HG02885 (cell line): Measurements from ENCODE around the gene TP73.

Source experiments
- ATAC-seq: cut with Tn5 transposase; IDR thresholded peaks from one replicate; pipeline ENCODE4 v1.9.1; 2021; ENCODE audit warnings: mild to moderate bottlenecking; ENCODE audit not compliant: unreplicated experiment, poor library complexity

Gene TP73

DNA sequence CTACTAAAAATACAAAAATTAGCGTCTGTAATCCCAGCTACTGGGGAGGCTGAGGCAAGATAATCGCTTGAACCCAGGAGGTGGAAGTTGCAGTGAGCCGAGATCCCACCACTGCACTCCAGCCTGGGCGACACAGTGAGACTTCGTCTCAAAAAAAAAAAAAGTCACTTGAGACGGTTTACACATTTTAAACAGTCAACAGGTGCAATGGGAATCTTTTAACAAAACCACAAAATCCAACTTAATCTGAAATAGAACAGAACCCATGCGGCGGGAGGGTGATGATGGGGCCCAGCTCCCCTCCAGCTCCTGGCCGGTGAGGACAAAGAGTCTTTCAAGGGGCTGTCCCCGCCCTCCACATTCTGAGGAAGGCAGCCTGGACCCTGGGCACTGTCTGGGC, 48.3 kb downstream of the TP73 start:
- no peak for ATAC-seq

DNA sequence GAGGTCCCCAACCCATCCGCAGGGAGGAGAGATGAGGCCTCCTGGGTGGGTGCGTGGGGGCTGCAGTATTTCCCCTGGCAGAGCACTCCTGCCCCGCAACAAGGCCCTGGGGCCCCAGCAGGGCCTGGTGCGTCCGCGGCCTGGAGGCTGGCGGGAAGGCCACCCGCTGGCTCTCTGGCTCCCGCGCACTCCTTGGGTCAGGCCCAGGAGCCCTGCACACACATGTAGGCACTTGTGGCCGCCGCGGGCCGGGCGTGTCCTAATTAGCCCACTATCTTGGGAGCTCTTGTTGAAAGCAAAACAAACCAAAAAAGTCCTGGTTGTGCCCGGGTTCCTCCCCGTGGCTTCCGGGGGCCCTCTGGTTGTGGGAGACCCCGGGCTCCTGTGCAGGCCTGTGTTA, 50.2 kb downstream of the TP73 start:
- no peak for ATAC-seq

- ATAC-seq = no peak
Measured at GRCh38 chr1:3702990-3703728, 50.8 kb downstream of the TP73 start.

- no peak for ATAC-seq
Measured at GRCh38 chr1:3703786-3704371, 51.6 kb downstream of the TP73 start.

DNA sequence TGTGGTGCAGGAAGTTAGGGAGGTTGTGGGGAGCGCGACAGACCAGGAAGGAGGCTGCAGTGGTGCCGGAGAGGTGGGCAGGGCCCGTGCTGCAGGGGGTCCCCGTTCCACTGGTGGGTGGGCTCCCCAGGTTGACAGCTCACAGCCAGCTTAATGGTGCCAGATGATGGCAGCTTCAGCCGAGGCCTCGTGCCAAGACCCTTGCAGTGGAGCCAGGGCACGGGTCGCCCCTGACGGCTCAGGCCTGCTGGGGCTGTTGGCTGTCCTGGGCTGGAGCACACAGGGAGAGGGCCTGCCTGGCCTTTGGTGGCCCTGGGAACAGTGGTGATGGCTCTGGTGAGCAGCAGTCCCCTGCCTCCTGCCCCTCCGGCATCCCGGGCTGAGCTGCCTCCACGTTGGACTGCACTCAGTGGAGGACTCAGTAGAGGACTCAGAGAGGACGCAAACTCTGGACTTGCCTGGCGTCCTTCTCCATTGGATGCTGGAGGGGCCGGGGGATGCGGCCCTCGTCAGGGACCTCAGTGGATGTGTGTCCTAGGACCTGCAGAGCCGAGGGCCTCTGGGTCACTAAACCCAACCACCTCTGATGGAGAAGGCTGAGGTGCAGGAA, 53.1 kb downstream of the TP73 start:
- ATAC-seq = no peak

DNA sequence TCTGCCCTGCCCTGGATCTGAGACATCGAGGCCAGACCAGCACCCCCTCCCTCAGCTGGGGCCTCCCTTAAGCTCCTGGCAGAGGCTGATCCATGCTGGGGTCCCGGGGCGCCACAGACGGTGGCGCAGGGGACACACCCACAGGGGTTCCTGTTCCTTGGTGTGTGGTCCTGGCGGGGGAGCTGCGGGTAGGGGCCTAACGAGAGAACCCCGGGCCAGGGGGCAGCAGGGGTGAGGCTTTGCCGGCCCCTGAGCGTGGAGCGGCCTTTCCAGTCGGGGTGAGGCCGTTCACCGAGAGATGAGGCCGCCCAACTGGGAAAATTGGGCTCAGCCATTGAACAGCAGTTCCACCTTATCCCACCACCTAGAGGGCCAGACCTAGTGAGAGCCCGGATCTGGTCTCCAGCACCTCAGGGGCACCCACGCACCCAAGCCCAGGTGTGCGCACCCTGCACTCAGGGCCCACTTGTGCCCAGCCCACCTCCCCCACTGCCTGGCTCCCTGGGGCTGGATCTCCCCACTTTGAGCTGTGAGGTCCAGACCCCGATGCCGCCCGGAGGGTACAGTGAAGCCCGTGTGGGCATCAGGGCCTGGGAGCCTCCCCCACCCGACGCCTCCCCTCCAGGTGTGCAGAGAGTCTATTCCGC, 54.5 kb downstream of the TP73 start:
- no peak for ATAC-seq

DNA sequence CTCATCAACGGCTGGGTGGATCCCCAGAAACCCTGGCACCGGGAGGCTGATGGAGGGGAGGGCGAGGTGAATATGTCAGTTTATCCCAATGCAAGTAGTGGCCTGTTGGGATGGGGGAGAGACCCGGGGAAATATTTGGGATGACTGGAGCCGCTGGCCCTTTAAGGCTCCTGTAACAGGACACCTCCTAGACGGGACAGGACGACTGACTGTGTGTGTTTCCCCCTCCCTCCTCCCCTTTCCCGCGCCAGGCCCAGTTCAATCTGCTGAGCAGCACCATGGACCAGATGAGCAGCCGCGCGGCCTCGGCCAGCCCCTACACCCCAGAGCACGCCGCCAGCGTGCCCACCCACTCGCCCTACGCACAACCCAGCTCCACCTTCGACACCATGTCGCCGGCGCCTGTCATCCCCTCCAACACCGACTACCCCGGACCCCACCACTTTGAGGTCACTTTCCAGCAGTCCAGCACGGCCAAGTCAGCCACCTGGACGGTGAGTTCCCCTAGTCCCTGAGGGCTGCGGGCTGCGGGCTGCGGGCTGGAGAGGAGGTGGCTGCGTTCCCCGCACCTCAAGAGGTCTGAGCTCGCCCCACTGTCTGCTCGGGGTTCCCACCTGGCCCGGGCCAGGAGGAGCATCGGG, 55.1 kb downstream of the TP73 start:
- ATAC-seq = no peak

DNA sequence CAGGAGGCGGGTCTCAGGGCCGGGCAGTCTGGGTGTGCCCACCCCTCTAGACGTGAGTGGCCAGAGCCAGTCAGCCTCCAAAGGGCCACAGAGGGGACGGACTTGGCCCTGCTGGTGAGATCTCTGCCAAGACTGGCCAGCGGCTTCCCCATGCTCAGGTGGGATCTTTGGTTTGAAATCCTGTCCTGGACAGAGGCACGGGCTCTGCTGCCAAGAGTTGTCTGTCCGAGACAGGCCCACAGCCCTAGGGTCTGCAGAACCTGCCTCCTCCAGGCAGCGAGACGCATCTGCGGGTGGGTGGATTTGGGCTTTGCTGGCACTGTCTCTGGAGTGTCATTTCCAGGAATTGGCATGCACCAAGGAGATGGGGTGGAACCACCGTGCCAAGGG, 55.6 kb downstream of the TP73 start:
- ATAC-seq = no peak

GRCh38 chr1:3708791-3709190, 56.5 kb downstream of the TP73 start:
- no peak for ATAC-seq

DNA sequence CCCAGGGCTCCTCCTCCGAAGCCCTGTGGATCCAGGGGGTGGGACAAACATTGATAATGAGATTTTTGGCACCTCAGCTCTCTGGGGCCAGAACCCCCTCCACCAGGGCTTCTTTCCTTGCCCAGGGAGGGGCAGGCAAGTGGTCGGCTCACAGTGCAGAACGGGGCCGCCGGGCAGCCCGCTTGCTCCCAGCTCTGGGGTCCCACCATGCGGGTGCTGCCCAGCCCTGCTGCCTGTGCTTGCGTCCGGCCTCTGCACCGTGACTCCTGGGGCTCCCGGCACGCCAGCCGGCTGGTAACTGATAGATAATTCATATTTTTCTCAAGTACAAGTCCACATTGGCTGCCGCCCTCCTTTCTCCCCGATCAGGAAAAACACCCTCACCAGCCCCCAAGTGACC, 57.9 kb downstream of the TP73 start:
- no peak for ATAC-seq

DNA sequence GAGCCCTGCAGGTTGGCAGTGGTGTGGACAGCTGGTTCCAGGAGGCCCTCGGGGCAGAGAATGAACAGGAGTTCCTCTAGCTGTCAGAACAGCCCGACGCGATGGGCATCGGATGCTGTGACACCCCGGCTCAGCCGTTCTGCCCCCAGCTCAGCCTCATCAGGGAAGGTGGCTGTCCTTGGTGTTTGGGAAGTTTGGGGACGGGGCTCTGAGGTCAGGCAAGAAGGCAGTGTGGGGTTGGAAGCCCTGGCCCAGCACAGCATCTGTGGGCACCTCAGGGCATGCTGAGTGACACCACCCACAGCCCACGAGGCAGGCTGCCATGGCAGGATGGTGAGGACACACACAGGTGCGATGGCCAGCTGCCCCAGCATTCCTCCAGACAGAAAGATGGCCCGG, 59.1 kb downstream of the TP73 start:
- ATAC-seq = no peak

DNA sequence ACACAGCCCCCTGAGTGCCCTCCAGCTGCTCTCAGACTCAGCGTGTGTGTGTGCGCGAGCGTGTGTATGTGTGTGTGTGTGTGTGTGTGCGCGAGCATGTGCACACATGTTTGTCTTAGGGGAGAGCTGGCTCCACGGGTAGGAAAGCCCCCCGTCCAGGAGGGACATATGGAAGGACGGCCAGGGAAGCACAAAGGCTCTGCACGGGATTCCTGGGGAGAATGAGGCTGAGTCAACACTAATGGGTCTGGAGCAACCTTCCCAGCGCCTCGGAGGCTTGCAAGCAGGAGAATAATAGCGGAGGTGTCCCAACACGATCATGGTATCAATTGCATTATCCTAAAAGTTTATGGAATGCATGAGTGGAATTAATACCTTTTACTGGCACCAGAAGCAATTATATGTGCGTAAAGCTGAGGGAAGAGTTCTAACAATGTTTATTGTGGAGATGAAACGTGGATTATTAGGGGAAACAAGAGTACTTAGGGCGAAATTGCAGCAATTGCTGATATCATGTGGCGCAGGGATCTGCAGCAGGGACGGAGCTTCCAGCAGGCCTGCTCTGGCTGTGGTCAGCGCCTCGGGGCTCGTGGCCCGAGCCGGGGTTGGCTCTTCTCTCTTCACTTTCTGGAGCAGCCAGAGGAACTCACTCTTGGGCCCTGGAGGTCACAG, 59.6 kb downstream of the TP73 start:
- no peak for ATAC-seq

DNA sequence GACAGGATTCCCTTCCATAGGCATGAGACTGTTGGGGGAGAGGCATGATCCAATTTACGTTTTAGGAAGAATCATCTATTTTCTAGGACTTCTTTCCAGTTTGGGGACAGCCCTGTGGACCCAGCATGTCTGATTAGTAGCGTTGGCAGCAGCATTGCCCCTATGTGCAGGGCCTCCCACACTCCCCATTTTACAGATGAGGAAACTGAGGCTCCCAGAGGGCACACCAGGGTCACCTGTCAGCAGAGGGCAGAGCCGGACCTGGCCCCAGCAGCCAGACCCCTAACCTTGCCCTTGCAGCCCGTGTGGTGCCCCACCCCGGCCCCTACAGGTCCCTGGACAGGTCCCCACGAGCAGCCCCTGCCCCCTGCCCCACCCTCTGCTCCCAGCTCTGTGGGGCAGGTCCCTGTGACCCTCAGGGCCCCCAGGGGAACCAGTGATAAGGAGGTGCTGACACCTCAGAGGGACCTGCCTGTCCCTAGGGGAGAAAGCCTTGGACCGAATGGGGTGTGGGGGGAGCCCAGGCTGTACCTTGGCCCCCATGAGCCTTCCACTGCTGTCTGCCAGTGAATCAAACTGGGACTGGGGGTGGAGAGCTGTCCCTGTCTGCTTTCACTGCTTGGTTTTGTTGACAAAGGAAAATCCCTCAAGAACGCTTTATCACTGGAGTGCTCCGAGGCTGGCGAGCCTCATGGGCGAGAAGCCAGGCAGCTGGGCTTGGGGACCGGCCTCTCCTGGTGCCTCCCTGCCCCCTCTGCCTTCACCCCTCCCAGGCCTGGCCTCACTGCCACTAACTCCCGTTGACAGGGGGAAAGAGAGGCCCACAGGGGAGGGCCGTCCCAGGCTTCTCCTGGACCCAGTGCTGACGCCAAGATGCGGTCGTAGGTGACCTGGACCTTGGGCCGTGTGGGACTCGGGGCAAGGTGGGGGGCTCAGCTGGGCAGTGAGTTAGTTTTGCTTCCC, 60.5 kb downstream of the TP73 start:
- no peak for ATAC-seq

DNA sequence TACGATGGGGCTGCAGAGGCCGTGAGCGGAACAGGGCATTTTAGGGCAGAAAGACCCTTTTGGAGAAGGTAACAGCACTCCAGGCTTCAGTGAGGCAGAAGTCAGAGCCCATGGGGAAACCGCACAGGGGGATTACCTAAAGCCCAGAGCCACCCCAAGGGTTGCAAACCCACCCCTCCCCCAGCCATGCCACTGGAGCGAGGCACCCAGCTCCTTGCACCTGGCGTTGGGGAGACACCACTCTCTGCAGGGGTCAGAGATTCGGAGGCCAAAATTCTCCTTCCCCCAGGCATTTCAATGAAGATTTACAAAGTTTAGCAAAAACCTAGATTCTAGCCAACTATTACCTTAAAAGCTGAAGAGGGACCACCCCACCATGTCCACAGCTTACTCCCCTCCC, 61.5 kb downstream of the TP73 start:
- no peak for ATAC-seq

- no peak for ATAC-seq
Measured at GRCh38 chr1:3714284-3714741, 62.0 kb downstream of the TP73 start.

DNA sequence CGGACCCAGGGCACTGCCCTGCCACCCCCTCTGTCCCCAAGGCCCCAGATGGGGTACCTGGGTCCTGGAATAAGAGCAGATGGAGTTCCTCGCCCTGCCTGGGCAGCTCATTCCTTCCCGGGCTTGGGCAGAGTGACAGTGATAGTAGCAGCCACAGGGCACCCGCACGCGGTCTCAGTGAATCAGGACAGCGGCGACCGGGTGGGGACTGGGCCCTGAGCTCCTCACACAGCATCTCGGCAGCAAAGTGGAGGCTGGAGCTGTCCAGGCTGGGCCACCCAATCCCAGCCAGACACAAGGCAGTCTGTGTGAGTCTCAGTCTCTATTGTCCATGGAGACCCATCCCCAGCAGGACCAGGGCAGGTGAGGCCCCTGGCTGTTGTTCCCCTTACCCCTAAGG, 62.5 kb downstream of the TP73 start:
- no peak for ATAC-seq

DNA sequence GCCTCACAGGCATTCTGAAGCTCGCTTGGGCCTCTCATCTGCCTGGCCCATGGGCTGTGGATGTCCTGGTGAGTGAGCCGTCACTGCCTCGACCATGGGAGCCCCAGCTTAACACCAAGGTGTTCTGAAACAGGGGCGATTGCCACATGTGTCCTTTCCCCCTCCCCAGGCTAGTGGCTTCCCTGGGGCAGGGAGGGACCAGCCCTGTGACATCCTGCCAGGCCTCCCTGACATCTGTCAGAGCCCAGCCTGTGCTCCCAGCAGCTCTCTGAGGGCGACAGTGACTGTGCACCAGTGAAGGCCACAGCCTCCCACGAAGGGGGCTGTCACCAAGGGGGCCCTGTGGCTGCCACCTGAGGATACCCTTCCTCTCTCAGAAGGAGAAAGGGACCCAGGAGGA, 64.0 kb downstream of the TP73 start:
- ATAC-seq = no peak

DNA sequence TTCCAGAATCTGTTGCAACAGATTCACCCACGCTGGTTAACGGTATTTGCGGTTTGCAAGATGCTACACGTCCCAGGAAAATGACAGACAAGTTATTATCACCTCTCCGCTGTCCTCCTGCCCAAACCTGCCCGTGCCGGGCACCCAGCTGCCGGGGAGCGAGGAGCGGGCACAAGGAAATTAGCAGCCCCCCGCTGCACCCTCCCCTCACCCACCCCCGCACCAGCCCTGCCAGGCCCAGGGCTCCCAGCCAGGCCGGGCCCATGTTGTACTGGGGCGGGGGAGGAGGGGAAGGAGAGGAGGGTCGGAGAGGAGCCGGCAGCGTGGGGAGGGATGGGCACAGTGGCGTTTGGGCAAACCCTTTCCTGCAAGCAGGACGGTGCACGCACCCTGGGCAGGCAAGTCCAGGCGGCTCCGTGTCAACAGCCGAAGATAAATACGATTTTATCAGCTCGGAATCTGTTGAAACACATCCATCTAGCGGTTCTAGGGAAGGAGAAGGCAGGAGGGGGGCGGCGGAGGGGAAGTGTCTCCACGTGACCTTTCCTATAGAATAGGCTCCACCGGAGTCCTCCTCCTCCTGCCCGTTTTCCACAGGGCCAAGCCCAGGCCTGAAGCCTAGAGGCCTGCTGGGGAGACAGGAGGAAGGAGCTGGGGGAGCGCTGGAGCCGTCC, 64.9 kb downstream of the TP73 start:
- ATAC-seq = no peak
